ENCODE results near the gene TBX2.
A peak's percentile ranks its signal among the peaks of the same experiment; 100 is the strongest.

The TBX2 gene

GRCh38 chr17:61453566-61454380 is 54.1 kb downstream of the TBX2 start:
- peaks cover 99% of the 10 kb centered on the region for H3K27me3 Mint-ChIP-seq (ENCODE audit: low read depth, poor library complexity)
- H3K36me3 Mint-ChIP-seq (ENCODE audit: low read depth) = no peaks in the 10 kb centered on the region
- no peaks in the 10 kb centered on the region for H3K9me3 Mint-ChIP-seq
- no peak for TF ChIP-seq CTCF (IDR thresholded peaks at IDR 0.05)
- H3K4me3 Mint-ChIP-seq = peak overlapping the region; percentile 74
- H3K4me1 Mint-ChIP-seq = peaks cover 50% of the 10 kb centered on the region
- H3K27ac Mint-ChIP-seq = no peak overlapping the region
- DNase-seq = no peak

- peak overlapping the region; percentile 74 for H3K4me3 Mint-ChIP-seq
- no peaks in the 10 kb centered on the region for H3K36me3 Mint-ChIP-seq (ENCODE audit: low read depth)
- H3K9me3 Mint-ChIP-seq = no peaks in the 10 kb centered on the region
- peaks cover 100% of the 10 kb centered on the region for H3K27me3 Mint-ChIP-seq (ENCODE audit: low read depth, poor library complexity)
- no peak for TF ChIP-seq CTCF (IDR thresholded peaks at IDR 0.05)
- peak; percentile 53 for DNase-seq
- no peak overlapping the region for H3K27ac Mint-ChIP-seq
- H3K4me1 Mint-ChIP-seq = peaks cover 50% of the 10 kb centered on the region
Observed at GRCh38 chr17:61454381-61455323, 55.0 kb downstream of the TBX2 start.

GRCh38 chr17:61455324-61456060 is 55.8 kb downstream of the TBX2 start:
- peaks cover 100% of the 10 kb centered on the region for H3K27me3 Mint-ChIP-seq (ENCODE audit: low read depth, poor library complexity)
- H3K9me3 Mint-ChIP-seq = no peaks in the 10 kb centered on the region
- peaks cover 48% of the 10 kb centered on the region for H3K4me1 Mint-ChIP-seq
- no peak for TF ChIP-seq CTCF (IDR thresholded peaks at IDR 0.05)
- peak overlapping the region; percentile 12 for H3K4me3 Mint-ChIP-seq
- no peak overlapping the region for H3K27ac Mint-ChIP-seq
- no peaks in the 10 kb centered on the region for H3K36me3 Mint-ChIP-seq (ENCODE audit: low read depth)
- no peak for DNase-seq

GRCh38 chr17:61456061-61456681 is 56.5 kb downstream of the TBX2 start:
- Mint-ChIP-seq H3K27ac (no peak overlapping the region), H3K4me1 (peaks cover 47% of the 10 kb centered on the region), H3K4me3 (no peak overlapping the region), H3K9me3 (no peaks in the 10 kb centered on the region), H3K27me3 (ENCODE audit: low read depth, poor library complexity) (peaks cover 100% of the 10 kb centered on the region), H3K36me3 (ENCODE audit: low read depth) (no peaks in the 10 kb centered on the region)
- no peak for TF ChIP-seq CTCF (IDR thresholded peaks at IDR 0.05)
- peak; percentile 35 for DNase-seq

GRCh38 chr17:61456688-61457225 is 57.1 kb downstream of the TBX2 start:
- TF ChIP-seq CTCF (IDR thresholded peaks at IDR 0.05) = no peak
- H3K36me3 Mint-ChIP-seq (ENCODE audit: low read depth) = no peaks in the 10 kb centered on the region
- DNase-seq = peak; percentile 43
- peak overlapping the region; percentile 72 for H3K4me3 Mint-ChIP-seq
- peaks cover 52% of the 10 kb centered on the region for H3K4me1 Mint-ChIP-seq
- peaks cover 100% of the 10 kb centered on the region for H3K27me3 Mint-ChIP-seq (ENCODE audit: low read depth, poor library complexity)
- no peaks in the 10 kb centered on the region for H3K9me3 Mint-ChIP-seq
- H3K27ac Mint-ChIP-seq = no peak overlapping the region
